Neural progenitor cell (in vitro differentiated cells): ENCODE data around the gene ZNF343. TPM values are rescaled to one million over a fixed set of nuclear protein-coding genes. Genes with fewer than 3 reads are reported as not detected.

Source experiments
- DNase-seq: peaks from one replicate; pipeline ENCODE4 v3.0.0-alpha.2; 2016; ENCODE audit warnings: low spot score
- H2AFZ ChIP-seq: fragments of 200-600 bp; sonication (generic); replicated peaks from 2 replicates; pipeline ENCODE4 v1.6.1; 2016; ENCODE audit warnings: antibody characterized with exemption
- H3F3A ChIP-seq: fragments of 200-600 bp; sonication (generic); 2 replicates; pipeline ENCODE4 v1.6.1; 2016; ENCODE audit warnings: antibody characterized with exemption, low read depth
- H3K27ac ChIP-seq: fragments of 200-600 bp; sonication (generic); 2 replicates; pipeline ENCODE4 v1.5.1; 2016; ENCODE audit warnings: mild to moderate bottlenecking
- H3K27me3 ChIP-seq: fragments of 200-600 bp; sonication (generic); 2 replicates; pipeline ENCODE4 v1.6.1; 2016; ENCODE audit warnings: mild to moderate bottlenecking, moderate library complexity
- H3K36me3 ChIP-seq: fragments of 200-600 bp; sonication (generic); 2 replicates; pipeline ENCODE4 v1.5.1; 2016
- H3K4me1 ChIP-seq: fragments of 200-600 bp; sonication (generic); 2 replicates; pipeline ENCODE4 v1.6.1; 2016; ENCODE audit warnings: mixed run types
- H3K4me2 ChIP-seq: fragments of 200-600 bp; sonication (generic); 2 replicates; pipeline ENCODE4 v1.6.1; 2016
- H3K4me3 ChIP-seq: fragments of 200-600 bp; sonication (generic); 2 replicates; pipeline ENCODE4 v1.5.1; 2016
- H3K79me2 ChIP-seq: fragments of 200-600 bp; sonication (generic); 2 replicates; pipeline ENCODE4 v1.6.1; 2016; ENCODE audit warnings: low read depth
- H3K9ac ChIP-seq: fragments of 200-600 bp; sonication (generic); 2 replicates; pipeline ENCODE4 v1.6.1; 2016
- H3K9me3 ChIP-seq: fragments of 200-600 bp; sonication (generic); 2 replicates; pipeline ENCODE4 v1.5.1; 2016; ENCODE audit warnings: low read depth
- H4K20me1 ChIP-seq: fragments of 200-600 bp; sonication (generic); 2 replicates; pipeline ENCODE4 v1.6.1; 2016; ENCODE audit warnings: low read depth
- H3K27ac Mint-ChIP-seq: 3 replicates; pipeline ENCODE4 v1.8.0; 2021; ENCODE audit warnings: mixed read lengths
- H3K27me3 Mint-ChIP-seq: 2 replicates; pipeline ENCODE4 v1.8.0; 2022; ENCODE audit warnings: low read depth, mild to moderate bottlenecking, inconsistent platforms, moderate library complexity, mixed read lengths; ENCODE audit not compliant: insufficient read depth
- H3K36me3 Mint-ChIP-seq: 3 replicates; pipeline ENCODE4 v1.8.0; 2021; ENCODE audit warnings: mixed read lengths
- H3K4me1 Mint-ChIP-seq: 3 replicates; pipeline ENCODE4 v1.8.0; 2021; ENCODE audit warnings: mixed read lengths
- H3K4me3 Mint-ChIP-seq: 3 replicates; pipeline ENCODE4 v1.8.0; 2021; ENCODE audit warnings: mild to moderate bottlenecking, moderate library complexity, mixed read lengths
- H3K9me3 Mint-ChIP-seq: 3 replicates; pipeline ENCODE4 v1.8.0; 2020; ENCODE audit warnings: mixed read lengths
- EZH2 ChIP-seq: fragments of 200-600 bp; sonication (generic); IDR thresholded peaks from 2 replicates; pipeline ENCODE4 v1.6.1; 2017; ENCODE audit warnings: antibody characterized with exemption, mild to moderate bottlenecking, moderate library complexity
- EZH2phosphoT487 ChIP-seq: fragments of 200-600 bp; sonication (generic); IDR thresholded peaks from 2 replicates; pipeline ENCODE4 v1.6.1; 2017; ENCODE audit warnings: antibody characterized with exemption
- total RNA-seq: library from RNA; depleted of rRNA; stranded (reverse); fragments of >200 nt; gene quantifications from 2 replicates; pipeline ENCODE4 v1.2.3, GENCODE V29; 2015; ENCODE audit warnings: low replicate concordance
- TF ChIP-seq, protein P1 (sequence below): fragments of 200-600 bp; sonication (generic); IDR thresholded peaks from 2 replicates; pipeline ENCODE4 v1.5.1; 2017; ENCODE audit warnings: antibody characterized with exemption, mild to moderate bottlenecking

Gene ZNF343
- total RNA-seq, 1 donor from 2014 or later, result 7.4 TPM

DNA sequence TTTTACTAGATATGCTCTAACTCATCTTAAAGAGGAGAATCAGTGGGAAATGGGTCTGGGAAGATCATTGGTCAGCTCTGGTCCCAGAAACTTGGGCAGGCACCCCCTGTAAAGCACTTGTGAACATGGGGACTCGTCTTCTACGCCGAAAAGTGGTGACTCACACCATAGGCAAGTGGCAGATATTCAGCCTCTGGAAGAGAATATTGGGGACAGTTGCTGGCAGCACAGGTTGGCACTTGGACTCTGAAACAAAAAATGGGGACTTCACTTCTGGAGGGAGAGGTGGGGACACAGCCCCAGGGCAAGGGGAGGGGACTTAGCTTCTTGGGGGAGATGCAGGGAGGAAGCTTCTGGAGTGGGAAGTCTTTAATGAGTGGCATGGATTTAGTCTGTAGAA, 11.9 kb upstream of the ZNF343 start:
- Histone ChIP-seq H2AFZ (no peak overlapping the region), H3F3A (no peaks in the 10 kb centered on the region), H3K9ac (no peak overlapping the region), H3K27ac (no peak overlapping the region), H3K27me3 (peaks cover 95% of the 10 kb centered on the region), H3K4me1 (no peaks in the 10 kb centered on the region), H3K9me3 (no peaks in the 10 kb centered on the region), H4K20me1 (no peaks in the 10 kb centered on the region), H3K4me2 (no peak overlapping the region), H3K36me3 (no peaks in the 10 kb centered on the region), H3K4me3 (no peak overlapping the region), H3K79me2 (no peaks in the 10 kb centered on the region)
- peaks cover 10% of the 10 kb centered on the region for H3K4me1 Mint-ChIP-seq
- no peak overlapping the region for H3K27ac Mint-ChIP-seq
- H3K4me3 Mint-ChIP-seq, result no peak overlapping the region
- H3K9me3 Mint-ChIP-seq, result no peaks in the 10 kb centered on the region
- no peak for DNase-seq
- peaks cover 13% of the 10 kb centered on the region for H3K27me3 Mint-ChIP-seq
- TF ChIP-seq, protein P1, sequence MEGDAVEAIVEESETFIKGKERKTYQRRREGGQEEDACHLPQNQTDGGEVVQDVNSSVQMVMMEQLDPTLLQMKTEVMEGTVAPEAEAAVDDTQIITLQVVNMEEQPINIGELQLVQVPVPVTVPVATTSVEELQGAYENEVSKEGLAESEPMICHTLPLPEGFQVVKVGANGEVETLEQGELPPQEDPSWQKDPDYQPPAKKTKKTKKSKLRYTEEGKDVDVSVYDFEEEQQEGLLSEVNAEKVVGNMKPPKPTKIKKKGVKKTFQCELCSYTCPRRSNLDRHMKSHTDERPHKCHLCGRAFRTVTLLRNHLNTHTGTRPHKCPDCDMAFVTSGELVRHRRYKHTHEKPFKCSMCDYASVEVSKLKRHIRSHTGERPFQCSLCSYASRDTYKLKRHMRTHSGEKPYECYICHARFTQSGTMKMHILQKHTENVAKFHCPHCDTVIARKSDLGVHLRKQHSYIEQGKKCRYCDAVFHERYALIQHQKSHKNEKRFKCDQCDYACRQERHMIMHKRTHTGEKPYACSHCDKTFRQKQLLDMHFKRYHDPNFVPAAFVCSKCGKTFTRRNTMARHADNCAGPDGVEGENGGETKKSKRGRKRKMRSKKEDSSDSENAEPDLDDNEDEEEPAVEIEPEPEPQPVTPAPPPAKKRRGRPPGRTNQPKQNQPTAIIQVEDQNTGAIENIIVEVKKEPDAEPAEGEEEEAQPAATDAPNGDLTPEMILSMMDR, result no peak
- TF ChIP-seq EZH2 (no peak), EZH2phosphoT487 (no peak)
- H3K36me3 Mint-ChIP-seq, result no peaks in the 10 kb centered on the region

DNA sequence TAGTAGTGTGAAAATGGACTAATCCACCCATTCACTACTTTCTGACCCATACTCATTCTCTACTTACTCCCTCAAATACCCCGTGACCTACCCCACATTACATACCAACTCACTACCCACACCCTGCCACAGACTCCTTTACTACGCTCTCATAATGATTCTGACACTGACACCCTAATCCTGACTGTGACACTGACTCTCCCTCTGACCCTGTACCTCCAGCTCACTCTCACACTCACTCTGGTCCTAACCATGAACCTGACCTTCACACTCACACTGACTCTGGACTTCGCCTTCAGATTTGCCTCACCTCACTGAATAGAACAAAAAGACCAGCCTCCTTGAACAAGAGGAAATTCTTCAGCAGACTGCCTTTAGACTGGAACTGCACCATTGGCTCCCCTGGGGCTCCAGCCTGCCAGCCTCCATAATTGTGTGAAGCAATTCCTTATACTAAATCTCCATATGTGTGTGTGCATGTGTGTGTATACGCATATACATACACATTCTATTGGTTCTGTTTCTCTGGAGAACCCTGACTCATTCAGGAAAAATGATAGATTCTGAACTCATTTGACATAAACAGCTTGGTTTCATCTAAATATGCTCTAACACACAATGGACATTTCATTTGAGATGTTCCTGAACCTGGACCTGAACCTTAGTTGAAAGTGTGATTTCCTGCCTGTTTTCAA, 10.5 kb upstream of the ZNF343 start:
- H3K4me1 ChIP-seq, result no peaks in the 10 kb centered on the region
- H3K79me2 ChIP-seq, result no peaks in the 10 kb centered on the region
- H3K27me3 ChIP-seq, result peaks cover 100% of the 10 kb centered on the region
- H3K27me3 Mint-ChIP-seq, result peaks cover 9% of the 10 kb centered on the region
- no peaks in the 10 kb centered on the region for H4K20me1 ChIP-seq
- H3K4me3 ChIP-seq, result no peak overlapping the region
- H3K4me3 Mint-ChIP-seq, result no peak overlapping the region
- no peak overlapping the region for H3K27ac ChIP-seq
- no peaks in the 10 kb centered on the region for H3K36me3 ChIP-seq
- no peaks in the 10 kb centered on the region for H3K9me3 Mint-ChIP-seq
- no peak overlapping the region for H3K4me2 ChIP-seq
- no peaks in the 10 kb centered on the region for H3F3A ChIP-seq
- H3K4me1 Mint-ChIP-seq, result peaks cover 7% of the 10 kb centered on the region
- no peaks in the 10 kb centered on the region for H3K36me3 Mint-ChIP-seq
- no peak overlapping the region for H3K27ac Mint-ChIP-seq
- no peak overlapping the region for H3K9ac ChIP-seq
- DNase-seq, result no peak
- no peak overlapping the region for H2AFZ ChIP-seq
- H3K9me3 ChIP-seq, result no peaks in the 10 kb centered on the region
- no peak for TF ChIP-seq EZH2
- TF ChIP-seq, protein P1, result no peak

- H3K27me3 Mint-ChIP-seq, result peaks cover 6% of the 10 kb centered on the region
- H3K9me3 Mint-ChIP-seq, result no peaks in the 10 kb centered on the region
- H3K27me3 ChIP-seq, result peaks cover 100% of the 10 kb centered on the region
Observed at GRCh38 chr20:2518558-2518957, 9.8 kb upstream of the ZNF343 start.

More at GRCh38 chr20:2518558-2518957, 9.8 kb upstream of the ZNF343 start:
- no peak for DNase-seq
- Histone ChIP-seq H2AFZ (no peak overlapping the region), H3K4me2 (no peak overlapping the region), H3K4me3 (no peak overlapping the region), H3K36me3 (no peaks in the 10 kb centered on the region), H3K4me1 (no peaks in the 10 kb centered on the region), H3K27ac (no peak overlapping the region), H4K20me1 (no peaks in the 10 kb centered on the region), H3F3A (no peaks in the 10 kb centered on the region), H3K9ac (no peak overlapping the region), H3K9me3 (no peaks in the 10 kb centered on the region), H3K79me2 (no peaks in the 10 kb centered on the region)
- Mint-ChIP-seq H3K36me3 (no peaks in the 10 kb centered on the region), H3K4me3 (no peak overlapping the region), H3K27ac (no peak overlapping the region), H3K4me1 (peaks cover 3% of the 10 kb centered on the region)
- TF ChIP-seq, protein P1, result no peak
- TF ChIP-seq EZH2 (no peak), EZH2phosphoT487 (no peak)
